DOHH2 (cell line): ENCODE results near the gene IMMP2L.

Experiments
- H3F3A ChIP-seq: fragments of 200-600 bp; sonication (generic), shearing (Covaris generic); 2 replicates; pipeline ENCODE4 v1.6.0; 2016; ENCODE audit warnings: antibody characterized with exemption, mild to moderate bottlenecking; ENCODE audit not compliant: control insufficient read depth, insufficient read depth
- H3K27ac ChIP-seq: fragments of 200-600 bp; sonication (generic); 2 replicates; pipeline ENCODE4 v1.5.1; 2014; ENCODE audit warnings: low read depth, mild to moderate bottlenecking, low read length, moderate library complexity
- H3K27me3 ChIP-seq: fragments of 200-600 bp; sonication (generic); 2 replicates; pipeline ENCODE4 v1.6.1; 2014; ENCODE audit warnings: mild to moderate bottlenecking, low read length, mixed read lengths; ENCODE audit not compliant: control insufficient read depth
- H3K36me3 ChIP-seq: fragments of 200-600 bp; sonication (generic); 2 replicates; pipeline ENCODE4 v1.6.1; 2014; ENCODE audit warnings: mild to moderate bottlenecking, low read length, moderate library complexity, mixed read lengths; ENCODE audit not compliant: control insufficient read depth
- H3K4me1 ChIP-seq: fragments of 200-600 bp; sonication (generic); 2 replicates; pipeline ENCODE4 v1.6.1; 2014; ENCODE audit warnings: mild to moderate bottlenecking, low read length, mixed read lengths; ENCODE audit not compliant: control insufficient read depth
- H3K4me2 ChIP-seq: fragments of 200-600 bp; sonication (generic); 2 replicates; pipeline ENCODE4 v1.6.0; 2014; ENCODE audit warnings: mild to moderate bottlenecking, low read length, moderate library complexity
- H3K4me3 ChIP-seq: fragments of 200-600 bp; sonication (generic); 2 replicates; pipeline ENCODE4 v1.5.1; 2014; ENCODE audit warnings: mild to moderate bottlenecking, low read length, mixed read lengths
- H3K79me2 ChIP-seq: fragments of 200-600 bp; sonication (generic); 2 replicates; pipeline ENCODE4 v1.6.1; 2014; ENCODE audit warnings: mild to moderate bottlenecking, low read length, mixed read lengths; ENCODE audit not compliant: control insufficient read depth
- H3K9me2 ChIP-seq: fragments of 200-600 bp; sonication (generic); replicated peaks from 2 replicates; pipeline ENCODE4 v1.6.1; 2014; ENCODE audit warnings: mild to moderate bottlenecking, low read length, mixed read lengths; ENCODE audit not compliant: control insufficient read depth
- H3K9me3 ChIP-seq: fragments of 200-600 bp; sonication (generic); 2 replicates; pipeline ENCODE4 v1.6.1; 2014; ENCODE audit warnings: antibody characterized with exemption, low read length, mixed read lengths; ENCODE audit not compliant: control insufficient read depth, insufficient read depth
- H4K20me1 ChIP-seq: fragments of 200-600 bp; sonication (generic); 2 replicates; pipeline ENCODE4 v1.6.0; 2014; ENCODE audit warnings: low read depth, mild to moderate bottlenecking, antibody characterized with exemption, low read length, moderate library complexity; ENCODE audit not compliant: control insufficient read depth, insufficient read depth
- EZH2phosphoT487 ChIP-seq: fragments of 200-600 bp; sonication (generic); IDR thresholded peaks from 2 replicates; pipeline ENCODE4 v1.6.1; 2017; ENCODE audit warnings: borderline replicate concordance, mild to moderate bottlenecking, antibody characterized with exemption, low read length, moderate library complexity, mixed read lengths
- TF ChIP-seq, protein P1 (sequence below): fragments of 200-600 bp; sonication (generic); IDR thresholded peaks from one replicate; pipeline ENCODE4 v1.5.1; 2014; ENCODE audit warnings: antibody characterized with exemption, mild to moderate bottlenecking, low read depth, low read length; ENCODE audit not compliant: poor library complexity, severe bottlenecking

The IMMP2L gene

DNA sequence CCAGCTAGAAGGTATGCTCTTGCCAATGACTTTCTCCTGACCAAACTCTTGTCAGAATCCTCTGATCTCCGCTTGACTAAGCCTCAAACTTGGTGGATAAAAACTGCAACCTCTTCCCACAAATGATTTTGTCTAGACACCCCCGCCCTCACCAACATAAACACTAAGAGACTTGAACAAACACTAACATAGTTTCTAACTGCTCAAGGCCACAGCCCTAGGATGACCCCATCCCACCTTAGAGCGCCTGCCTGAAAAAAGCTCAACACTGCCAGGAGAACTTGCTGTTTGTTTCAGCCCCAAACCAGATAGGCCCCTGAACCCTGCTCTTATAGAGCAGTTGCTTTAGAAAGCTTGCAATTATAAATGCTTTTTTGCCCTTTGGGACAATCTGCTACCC lies 399.6 kb downstream of the IMMP2L start:
- H3K36me3 ChIP-seq, result no peaks in the 10 kb centered on the region
- no peak overlapping the region for H3K4me3 ChIP-seq
- no peaks in the 10 kb centered on the region for H3F3A ChIP-seq
- no peaks in the 10 kb centered on the region for H3K79me2 ChIP-seq
- no peaks in the 10 kb centered on the region for H3K4me1 ChIP-seq
- H3K9me3 ChIP-seq, result no peaks in the 10 kb centered on the region
- H3K9me2 ChIP-seq, result no peaks in the 10 kb centered on the region
- H3K4me2 ChIP-seq, result no peak overlapping the region
- H4K20me1 ChIP-seq, result no peaks in the 10 kb centered on the region
- H3K27ac ChIP-seq, result no peak overlapping the region
- no peaks in the 10 kb centered on the region for H3K27me3 ChIP-seq
- TF ChIP-seq EZH2phosphoT487, result no peak
- TF ChIP-seq, protein P1, sequence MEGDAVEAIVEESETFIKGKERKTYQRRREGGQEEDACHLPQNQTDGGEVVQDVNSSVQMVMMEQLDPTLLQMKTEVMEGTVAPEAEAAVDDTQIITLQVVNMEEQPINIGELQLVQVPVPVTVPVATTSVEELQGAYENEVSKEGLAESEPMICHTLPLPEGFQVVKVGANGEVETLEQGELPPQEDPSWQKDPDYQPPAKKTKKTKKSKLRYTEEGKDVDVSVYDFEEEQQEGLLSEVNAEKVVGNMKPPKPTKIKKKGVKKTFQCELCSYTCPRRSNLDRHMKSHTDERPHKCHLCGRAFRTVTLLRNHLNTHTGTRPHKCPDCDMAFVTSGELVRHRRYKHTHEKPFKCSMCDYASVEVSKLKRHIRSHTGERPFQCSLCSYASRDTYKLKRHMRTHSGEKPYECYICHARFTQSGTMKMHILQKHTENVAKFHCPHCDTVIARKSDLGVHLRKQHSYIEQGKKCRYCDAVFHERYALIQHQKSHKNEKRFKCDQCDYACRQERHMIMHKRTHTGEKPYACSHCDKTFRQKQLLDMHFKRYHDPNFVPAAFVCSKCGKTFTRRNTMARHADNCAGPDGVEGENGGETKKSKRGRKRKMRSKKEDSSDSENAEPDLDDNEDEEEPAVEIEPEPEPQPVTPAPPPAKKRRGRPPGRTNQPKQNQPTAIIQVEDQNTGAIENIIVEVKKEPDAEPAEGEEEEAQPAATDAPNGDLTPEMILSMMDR, result no peak

DNA sequence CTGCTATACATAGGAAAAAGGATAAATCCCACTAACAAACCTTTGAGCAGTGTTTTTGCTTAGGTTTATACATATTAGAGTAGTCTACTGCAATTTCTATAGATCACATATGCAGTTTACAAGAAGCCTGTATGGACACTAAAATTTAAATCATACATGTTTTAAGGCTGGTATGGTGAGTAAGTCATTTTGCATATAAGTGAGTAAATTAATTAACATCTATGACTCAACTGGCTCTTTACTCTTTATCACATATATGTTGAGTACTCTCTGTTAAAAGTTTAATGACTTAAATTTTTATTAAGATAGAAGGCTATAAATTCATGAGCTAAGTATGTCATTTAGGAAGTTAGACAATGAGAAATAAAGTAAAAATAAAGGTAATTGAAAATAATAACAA lies 402.0 kb downstream of the IMMP2L start:
- H3K9me3 ChIP-seq, result no peaks in the 10 kb centered on the region
- TF ChIP-seq, protein P1, result no peak
- TF ChIP-seq EZH2phosphoT487, result no peak

GRCh38 chr7:111159426-111159825 lies 402.9 kb downstream of the IMMP2L start:
- Histone ChIP-seq H3F3A (no peaks in the 10 kb centered on the region), H3K9me3 (no peaks in the 10 kb centered on the region), H3K27ac (no peak overlapping the region), H3K4me2 (no peak overlapping the region), H3K4me1 (no peaks in the 10 kb centered on the region), H3K4me3 (no peak overlapping the region), H3K9me2 (no peaks in the 10 kb centered on the region), H3K79me2 (no peaks in the 10 kb centered on the region), H3K27me3 (no peaks in the 10 kb centered on the region), H4K20me1 (no peaks in the 10 kb centered on the region), H3K36me3 (no peaks in the 10 kb centered on the region)
- TF ChIP-seq, protein P1, result no peak

More for the DNA sequence above, 402.0 kb downstream of the IMMP2L start:
- no peaks in the 10 kb centered on the region for H3K79me2 ChIP-seq
- H3K4me1 ChIP-seq, result no peaks in the 10 kb centered on the region
- H3K27me3 ChIP-seq, result no peaks in the 10 kb centered on the region
- H3K27ac ChIP-seq, result no peak overlapping the region
- no peak overlapping the region for H3K4me2 ChIP-seq
- no peaks in the 10 kb centered on the region for H3F3A ChIP-seq
- H3K4me3 ChIP-seq, result no peak overlapping the region
- H3K36me3 ChIP-seq, result no peaks in the 10 kb centered on the region
- H3K9me2 ChIP-seq, result no peaks in the 10 kb centered on the region
- no peaks in the 10 kb centered on the region for H4K20me1 ChIP-seq

- Histone ChIP-seq H3K9me2 (no peaks in the 10 kb centered on the region), H3K27me3 (no peaks in the 10 kb centered on the region), H3K4me3 (no peak overlapping the region), H3K4me2 (no peak overlapping the region), H3K9me3 (no peaks in the 10 kb centered on the region), H3K36me3 (no peaks in the 10 kb centered on the region), H3K4me1 (no peaks in the 10 kb centered on the region), H3K27ac (no peak overlapping the region), H3F3A (no peaks in the 10 kb centered on the region), H4K20me1 (no peaks in the 10 kb centered on the region), H3K79me2 (no peaks in the 10 kb centered on the region)
- no peak for TF ChIP-seq EZH2phosphoT487
- TF ChIP-seq, protein P1, result no peak
Measured at GRCh38 chr7:111150709-111151108, 411.6 kb downstream of the IMMP2L start.
